ENCODE data around the gene AP5S1. TPM values are rescaled to one million over a fixed set of nuclear protein-coding genes. Genes with fewer than 3 reads are reported as not detected.
A peak's percentile ranks its signal among the peaks of the same experiment; 100 is the strongest.

AP5S1 gene
- total and polyA plus RNA-seq, 2 of the 4 experiments (the other 2 are of a cell fraction), result 10.1 to 11.7 TPM

DNA sequence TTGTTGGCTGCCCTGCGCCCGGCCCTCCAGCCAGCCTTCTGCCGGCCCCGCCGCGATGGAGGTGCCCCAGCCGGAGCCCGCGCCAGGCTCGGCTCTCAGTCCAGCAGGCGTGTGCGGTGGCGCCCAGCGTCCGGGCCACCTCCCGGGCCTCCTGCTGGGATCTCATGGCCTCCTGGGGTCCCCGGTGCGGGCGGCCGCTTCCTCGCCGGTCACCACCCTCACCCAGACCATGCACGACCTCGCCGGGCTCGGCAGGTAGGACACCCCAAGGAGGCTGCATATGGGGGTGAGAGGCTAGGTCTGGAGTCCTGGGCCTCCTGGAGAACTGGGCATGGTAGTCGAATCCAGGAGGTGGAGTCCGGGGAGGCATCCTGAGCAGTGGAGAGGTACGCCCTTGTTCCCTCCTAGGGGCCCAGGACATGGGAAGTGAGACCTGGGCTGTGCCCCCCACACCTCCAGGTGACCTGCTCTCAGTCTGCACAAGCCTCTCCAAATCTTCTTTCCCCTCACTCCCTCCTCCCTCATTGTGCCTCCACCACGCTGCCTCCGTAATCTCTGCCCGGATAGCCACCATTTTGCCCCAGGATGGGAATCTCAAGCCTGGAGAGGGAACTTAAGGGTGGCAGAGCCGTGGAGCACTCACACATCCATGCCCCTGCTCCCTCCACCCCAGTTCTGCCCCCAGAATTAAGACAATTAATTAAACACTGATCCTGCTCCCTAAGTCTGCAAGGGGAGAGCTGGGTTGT is 23.7 kb upstream of the AP5S1 start:
- H3K4ac ChIP-seq (ENCODE audit: low read depth, low read length), result peak overlapping the region; percentile 74
- TF ChIP-seq CHD1 (IDR thresholded peaks at IDR 0.05; ENCODE audit: low read depth, low read length) (no peak), MAZ (IDR thresholded peaks at IDR 0.05; ENCODE audit: borderline replicate concordance, low read depth, low read length) (no peak), BHLHE40 (IDR thresholded peaks at IDR 0.05; ENCODE audit: low read depth, low read length) (no peak), MXI1 (IDR thresholded peaks at IDR 0.05; ENCODE audit: borderline replicate concordance, low read depth, low read length) (no peak)
- TF ChIP-seq, protein P1, sequence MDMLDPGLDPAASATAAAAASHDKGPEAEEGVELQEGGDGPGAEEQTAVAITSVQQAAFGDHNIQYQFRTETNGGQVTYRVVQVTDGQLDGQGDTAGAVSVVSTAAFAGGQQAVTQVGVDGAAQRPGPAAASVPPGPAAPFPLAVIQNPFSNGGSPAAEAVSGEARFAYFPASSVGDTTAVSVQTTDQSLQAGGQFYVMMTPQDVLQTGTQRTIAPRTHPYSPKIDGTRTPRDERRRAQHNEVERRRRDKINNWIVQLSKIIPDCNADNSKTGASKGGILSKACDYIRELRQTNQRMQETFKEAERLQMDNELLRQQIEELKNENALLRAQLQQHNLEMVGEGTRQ (IDR thresholded peaks at IDR 0.05; ENCODE audit: low read depth, low read length), result no peak
- TF ChIP-seq, protein P2, sequence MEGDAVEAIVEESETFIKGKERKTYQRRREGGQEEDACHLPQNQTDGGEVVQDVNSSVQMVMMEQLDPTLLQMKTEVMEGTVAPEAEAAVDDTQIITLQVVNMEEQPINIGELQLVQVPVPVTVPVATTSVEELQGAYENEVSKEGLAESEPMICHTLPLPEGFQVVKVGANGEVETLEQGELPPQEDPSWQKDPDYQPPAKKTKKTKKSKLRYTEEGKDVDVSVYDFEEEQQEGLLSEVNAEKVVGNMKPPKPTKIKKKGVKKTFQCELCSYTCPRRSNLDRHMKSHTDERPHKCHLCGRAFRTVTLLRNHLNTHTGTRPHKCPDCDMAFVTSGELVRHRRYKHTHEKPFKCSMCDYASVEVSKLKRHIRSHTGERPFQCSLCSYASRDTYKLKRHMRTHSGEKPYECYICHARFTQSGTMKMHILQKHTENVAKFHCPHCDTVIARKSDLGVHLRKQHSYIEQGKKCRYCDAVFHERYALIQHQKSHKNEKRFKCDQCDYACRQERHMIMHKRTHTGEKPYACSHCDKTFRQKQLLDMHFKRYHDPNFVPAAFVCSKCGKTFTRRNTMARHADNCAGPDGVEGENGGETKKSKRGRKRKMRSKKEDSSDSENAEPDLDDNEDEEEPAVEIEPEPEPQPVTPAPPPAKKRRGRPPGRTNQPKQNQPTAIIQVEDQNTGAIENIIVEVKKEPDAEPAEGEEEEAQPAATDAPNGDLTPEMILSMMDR (conservative IDR thresholded peaks at IDR 0.05; ENCODE audit: low read depth, low read length), result no peak
- H3K79me1 ChIP-seq (ENCODE audit: low read depth in 1 of 2, low read length in 2 of 2), result peaks cover 36 to 63% of the 10 kb centered on the region in 2 experiments
- H4K91ac ChIP-seq (ENCODE audit: insufficient read depth, low read depth, low read length), result peak overlapping the region; percentile 63
- H3K4me1 ChIP-seq (ENCODE audit: control insufficient read depth, insufficient read depth, low read length), result peaks cover 26% of the 10 kb centered on the region
- H3K4me2 ChIP-seq (ENCODE audit: low read depth, low read length), result peak overlapping the region; percentile 76
- peak overlapping the region; percentile 76 for H2BK5ac ChIP-seq (ENCODE audit: low read depth, low read length, poor library complexity, severe bottlenecking)
- peak overlapping the region; percentile 87 for H3K9ac ChIP-seq (ENCODE audit: low read depth, low read length)
- H3K23ac ChIP-seq (ENCODE audit: low read depth, low read length), result peak overlapping the region; percentile 80
- in situ Hi-C loops (cut with MboI; ENCODE audit: low sequenced_read_pairs) (no loop called here), dilution Hi-C loops (cut with HindIII; ENCODE audit: low sequenced_read_pairs, unreplicated experiment) (no loop called here), intact Hi-C loops (cut with micrococcal nuclease) (no loop called here)
- H2AK9ac ChIP-seq (replicated peaks; ENCODE audit: low read depth, low read length, poor library complexity), result peak overlapping the region; percentile 95
- peak overlapping the region; percentile 86 for H3K27ac ChIP-seq (ENCODE audit: insufficient read depth, low read length)
- H3K14ac ChIP-seq (replicated peaks; ENCODE audit: low read depth, low read length), result peak overlapping the region; percentile 34
- H3K56ac ChIP-seq (ENCODE audit: extremely low read depth, insufficient read depth, low read length), result peak overlapping the region; percentile 24
- H2BK20ac ChIP-seq (ENCODE audit: low read depth, low read length), result no peak overlapping the region
- DNase-seq, result no peak
- peak overlapping the region; percentile 45; the same call in 1 of the 3 replicates for H2BK15ac ChIP-seq (ENCODE audit: low read depth, low read length)
- no peaks in the 10 kb centered on the region for H4K20me1 ChIP-seq (ENCODE audit: insufficient read depth, low read length)
- peak overlapping the region; percentile 70 for H2AFZ ChIP-seq (replicated peaks; ENCODE audit: low read length, poor library complexity)
- WGBS, 2 experiments (ENCODE audit: extremely low coverage in 2 of 2, insufficient read length in 1 of 2), result 27% methylated on average over 10 of the region's 33 CpGs; no CpG with 5 or more reads in 1 of the 2 experiments
- H4K8ac ChIP-seq (ENCODE audit: low read depth in 2 of 2, low read length in 2 of 2), result peak overlapping the region; percentile 66 to 85; a peak in 3 of 4 replicates
- peaks cover 26% of the 10 kb centered on the region for H3K36me3 ChIP-seq (ENCODE audit: control insufficient read depth, insufficient read depth, low read length)
- peak overlapping the region; percentile 97 for H2AK5ac ChIP-seq (ENCODE audit: low read depth, low read length)
- BruUV-seq (replicated peaks), result TSS peak; percentile 30
- peak overlapping the region; percentile 82 for H3K4me3 ChIP-seq (ENCODE audit: insufficient read depth, low read depth, low read length)
- H4K5ac ChIP-seq (ENCODE audit: low read depth, low read length), result 0 out of 2 replicates have a peak overlapping the region, but pooled peaks have one; percentile 12
- peaks cover 21% of the 10 kb centered on the region for H3K9me1 ChIP-seq (ENCODE audit: insufficient read depth, low read length)
- no peaks in the 10 kb centered on the region for H3K27me3 ChIP-seq (ENCODE audit: control insufficient read depth, insufficient read depth, low read length)
- H2BK120ac ChIP-seq (ENCODE audit: low read depth, low read length), result peak overlapping the region; percentile 74
- H3K18ac ChIP-seq (ENCODE audit: low read depth, low read length), result no peak overlapping the region
- ATAC-seq (ENCODE audit: low read depth), result no peak; the same call in 1 of the 2 replicates
- CTCF ChIA-PET, result interaction anchor here (0.8 to 1.4 kb wide), 2 partner anchors 10 to 22 kb away, joined by 3 to 4 read pairs; partner anchors contain the start of gene CENPB
- H3K9me3 ChIP-seq (ENCODE audit: control insufficient read depth, insufficient read depth, low read length), result no peaks in the 10 kb centered on the region
- POLR2A ChIA-PET (ENCODE audit: unreplicated experiment), result no interaction called here

All from IMR-90 (cell line).